ENCODE measurements around the gene HNRNPA3. TPM values are rescaled to one million over a fixed set of nuclear protein-coding genes. Genes with fewer than 3 reads are reported as not detected.
"Not testable (repeated sequence)": the region's sequence is repeated elsewhere in the genome, so short reads cannot be mapped to it uniquely, and the experiment has no call there.

Gene HNRNPA3
- polyA plus RNA-seq, 1 donor from 2014 or later, result 134 TPM

DNA sequence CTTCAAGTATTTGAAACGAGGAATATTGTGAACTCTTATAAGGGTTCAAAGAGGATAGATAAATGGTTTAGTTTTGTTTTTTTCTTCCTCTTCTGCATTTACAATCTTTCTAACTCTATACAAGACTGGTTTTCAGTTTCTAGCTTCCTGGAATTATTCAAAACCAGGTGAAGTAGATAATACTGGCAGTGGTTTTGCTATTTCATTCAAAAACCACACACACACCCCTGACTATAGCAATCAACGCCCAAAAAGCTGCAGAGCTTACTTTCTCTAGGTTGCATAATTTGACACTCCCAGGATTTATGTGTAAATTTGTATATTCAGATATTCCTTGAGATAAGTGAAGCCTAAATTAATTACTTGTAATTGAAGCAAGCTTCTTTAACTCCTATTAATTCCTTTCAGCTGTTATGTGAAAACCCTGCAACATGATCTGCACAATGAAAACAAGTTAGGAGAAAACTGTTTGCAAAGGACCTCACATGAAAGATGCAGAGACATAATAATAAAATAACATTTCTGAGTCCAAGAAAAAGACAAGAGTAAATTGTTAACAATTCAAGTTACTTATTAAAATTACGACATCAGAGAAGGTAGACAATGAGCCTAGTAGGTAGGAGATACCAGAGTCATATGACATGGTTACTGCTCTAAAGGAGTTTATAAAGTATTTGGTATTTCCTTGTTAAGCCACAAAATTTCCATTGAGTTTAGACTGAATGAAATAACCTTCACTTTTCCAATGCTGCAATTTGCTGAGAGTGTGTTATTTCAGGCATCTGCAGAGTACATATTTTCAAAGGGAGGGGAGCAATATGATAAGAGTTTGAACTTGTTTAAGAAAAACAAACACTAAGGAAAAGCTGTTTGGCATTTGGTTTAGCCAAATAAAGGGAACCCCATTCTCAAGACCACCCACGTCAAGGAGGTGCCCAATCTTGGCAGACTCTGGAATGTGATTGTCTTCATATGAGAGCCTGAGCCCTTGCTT is 53.5 kb downstream of the HNRNPA3 start:
- Histone ChIP-seq H3F3A (ENCODE audit: insufficient read depth, low read length, poor library complexity, severe bottlenecking) (peaks cover 4% of the 10 kb centered on the region), H4K20me1 (ENCODE audit: insufficient read depth) (no peaks in the 10 kb centered on the region), H3K9ac (ENCODE audit: low read length) (no peak overlapping the region), H3K4me2 (ENCODE audit: low read length) (no peak overlapping the region), H3K27ac (ENCODE audit: low read length) (no peak overlapping the region), H3K79me2 (replicated peaks; ENCODE audit: insufficient read depth, low read length) (peaks cover 13% of the 10 kb centered on the region), H3K4me3 (ENCODE audit: low read length) (no peak overlapping the region), H3K9me2 (ENCODE audit: insufficient read depth, low read length) (no peaks in the 10 kb centered on the region), H2AFZ (ENCODE audit: low read depth, low read length) (no peak overlapping the region), H3K27me3 (ENCODE audit: insufficient read depth, low read depth, low read length) (peaks cover 12% of the 10 kb centered on the region), H3K36me3 (ENCODE audit: insufficient read depth, low read length) (no peaks in the 10 kb centered on the region), H3K9me3 (ENCODE audit: low read length) (no peaks in the 10 kb centered on the region)
- TF ChIP-seq POLR2AphosphoS5 (IDR thresholded peaks at IDR 0.05), result no peak
- TF ChIP-seq SMC3 (conservative IDR thresholded peaks at IDR 0.05; ENCODE audit: poor library complexity), result no peak
- TF ChIP-seq RAD21 (conservative IDR thresholded peaks at IDR 0.05), result no peak
- TF ChIP-seq EP300 (conservative IDR thresholded peaks at IDR 0.05; ENCODE audit: poor library complexity, severe bottlenecking), result no peak
- TF ChIP-seq, protein P1, sequence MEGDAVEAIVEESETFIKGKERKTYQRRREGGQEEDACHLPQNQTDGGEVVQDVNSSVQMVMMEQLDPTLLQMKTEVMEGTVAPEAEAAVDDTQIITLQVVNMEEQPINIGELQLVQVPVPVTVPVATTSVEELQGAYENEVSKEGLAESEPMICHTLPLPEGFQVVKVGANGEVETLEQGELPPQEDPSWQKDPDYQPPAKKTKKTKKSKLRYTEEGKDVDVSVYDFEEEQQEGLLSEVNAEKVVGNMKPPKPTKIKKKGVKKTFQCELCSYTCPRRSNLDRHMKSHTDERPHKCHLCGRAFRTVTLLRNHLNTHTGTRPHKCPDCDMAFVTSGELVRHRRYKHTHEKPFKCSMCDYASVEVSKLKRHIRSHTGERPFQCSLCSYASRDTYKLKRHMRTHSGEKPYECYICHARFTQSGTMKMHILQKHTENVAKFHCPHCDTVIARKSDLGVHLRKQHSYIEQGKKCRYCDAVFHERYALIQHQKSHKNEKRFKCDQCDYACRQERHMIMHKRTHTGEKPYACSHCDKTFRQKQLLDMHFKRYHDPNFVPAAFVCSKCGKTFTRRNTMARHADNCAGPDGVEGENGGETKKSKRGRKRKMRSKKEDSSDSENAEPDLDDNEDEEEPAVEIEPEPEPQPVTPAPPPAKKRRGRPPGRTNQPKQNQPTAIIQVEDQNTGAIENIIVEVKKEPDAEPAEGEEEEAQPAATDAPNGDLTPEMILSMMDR (IDR thresholded peaks at IDR 0.05; ENCODE audit: poor library complexity, severe bottlenecking), result no peak
- TF ChIP-seq MXI1 (conservative IDR thresholded peaks at IDR 0.05; ENCODE audit: poor library complexity, severe bottlenecking), result no peak
- TF ChIP-seq, protein P2, sequence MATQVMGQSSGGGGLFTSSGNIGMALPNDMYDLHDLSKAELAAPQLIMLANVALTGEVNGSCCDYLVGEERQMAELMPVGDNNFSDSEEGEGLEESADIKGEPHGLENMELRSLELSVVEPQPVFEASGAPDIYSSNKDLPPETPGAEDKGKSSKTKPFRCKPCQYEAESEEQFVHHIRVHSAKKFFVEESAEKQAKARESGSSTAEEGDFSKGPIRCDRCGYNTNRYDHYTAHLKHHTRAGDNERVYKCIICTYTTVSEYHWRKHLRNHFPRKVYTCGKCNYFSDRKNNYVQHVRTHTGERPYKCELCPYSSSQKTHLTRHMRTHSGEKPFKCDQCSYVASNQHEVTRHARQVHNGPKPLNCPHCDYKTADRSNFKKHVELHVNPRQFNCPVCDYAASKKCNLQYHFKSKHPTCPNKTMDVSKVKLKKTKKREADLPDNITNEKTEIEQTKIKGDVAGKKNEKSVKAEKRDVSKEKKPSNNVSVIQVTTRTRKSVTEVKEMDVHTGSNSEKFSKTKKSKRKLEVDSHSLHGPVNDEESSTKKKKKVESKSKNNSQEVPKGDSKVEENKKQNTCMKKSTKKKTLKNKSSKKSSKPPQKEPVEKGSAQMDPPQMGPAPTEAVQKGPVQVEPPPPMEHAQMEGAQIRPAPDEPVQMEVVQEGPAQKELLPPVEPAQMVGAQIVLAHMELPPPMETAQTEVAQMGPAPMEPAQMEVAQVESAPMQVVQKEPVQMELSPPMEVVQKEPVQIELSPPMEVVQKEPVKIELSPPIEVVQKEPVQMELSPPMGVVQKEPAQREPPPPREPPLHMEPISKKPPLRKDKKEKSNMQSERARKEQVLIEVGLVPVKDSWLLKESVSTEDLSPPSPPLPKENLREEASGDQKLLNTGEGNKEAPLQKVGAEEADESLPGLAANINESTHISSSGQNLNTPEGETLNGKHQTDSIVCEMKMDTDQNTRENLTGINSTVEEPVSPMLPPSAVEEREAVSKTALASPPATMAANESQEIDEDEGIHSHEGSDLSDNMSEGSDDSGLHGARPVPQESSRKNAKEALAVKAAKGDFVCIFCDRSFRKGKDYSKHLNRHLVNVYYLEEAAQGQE (IDR thresholded peaks at IDR 0.05; ENCODE audit: borderline replicate concordance), result no peak
- no peak for TF ChIP-seq TAF1 (IDR thresholded peaks at IDR 0.05; ENCODE audit: low read depth)
- TF ChIP-seq EZH2 (IDR thresholded peaks at IDR 0.05; ENCODE audit: borderline replicate concordance, insufficient read depth, low read length, poor library complexity, severe bottlenecking), result no peak

DNA sequence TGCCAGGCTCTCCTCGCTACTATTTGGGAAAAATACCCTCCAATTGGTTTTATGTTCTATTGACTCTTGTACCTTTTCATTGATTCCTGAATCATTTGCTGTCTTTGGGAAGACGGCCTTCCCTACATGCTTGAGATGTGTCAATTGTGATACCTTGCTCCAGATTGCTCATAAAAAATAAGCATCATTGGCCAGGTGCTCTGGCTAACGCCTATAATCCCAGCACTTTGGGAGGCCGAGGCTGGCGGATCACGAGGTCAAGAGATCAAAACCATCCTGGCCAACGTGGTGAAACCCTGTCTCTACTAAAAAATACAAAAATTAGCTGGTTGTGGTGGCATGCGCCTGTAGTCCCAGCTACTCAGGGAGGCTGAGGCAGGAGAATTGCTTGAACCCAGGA is 54.4 kb downstream of the HNRNPA3 start:
- not testable (repeated sequence) for H3K9ac ChIP-seq (ENCODE audit: low read length); H3K36me3 ChIP-seq (ENCODE audit: insufficient read depth, low read length); H3K9me3 ChIP-seq (ENCODE audit: low read length); H3K79me2 ChIP-seq (replicated peaks; ENCODE audit: insufficient read depth, low read length); H3K27ac ChIP-seq (ENCODE audit: low read length); H3K4me3 ChIP-seq (ENCODE audit: low read length); H4K20me1 ChIP-seq (ENCODE audit: insufficient read depth); H3F3A ChIP-seq (ENCODE audit: insufficient read depth, low read length, poor library complexity, severe bottlenecking); H3K9me2 ChIP-seq (ENCODE audit: insufficient read depth, low read length); H2AFZ ChIP-seq (ENCODE audit: low read depth, low read length); H3K4me2 ChIP-seq (ENCODE audit: low read length)
- peaks cover 12% of the 10 kb centered on the region for H3K27me3 ChIP-seq (ENCODE audit: insufficient read depth, low read depth, low read length)
